Body of pancreas (tissue), 4 donors: ENCODE measurements around the gene LRRC47.

Experiments
- POLR2A ChIP-seq, 3 donors: fragments of 450-650 bp; IDR thresholded peaks; one replicate each; pipeline ENCODE4 v1.6.1; 2016; ENCODE audit warnings: antibody characterized with exemption in 3 of 3, mild to moderate bottlenecking in 2 of 3
- TF ChIP-seq, protein P1 (sequence below), 7 experiments: fragments of 450-650 bp in 4 of 7; fragments of 200-600 bp in 3 of 7; sonication (generic) in 3 of 7; IDR thresholded peaks; one replicate each; pipeline ENCODE4 v1.5.1; 2016 to 2019; ENCODE audit warnings: antibody characterized with exemption in 7 of 7

DNA sequence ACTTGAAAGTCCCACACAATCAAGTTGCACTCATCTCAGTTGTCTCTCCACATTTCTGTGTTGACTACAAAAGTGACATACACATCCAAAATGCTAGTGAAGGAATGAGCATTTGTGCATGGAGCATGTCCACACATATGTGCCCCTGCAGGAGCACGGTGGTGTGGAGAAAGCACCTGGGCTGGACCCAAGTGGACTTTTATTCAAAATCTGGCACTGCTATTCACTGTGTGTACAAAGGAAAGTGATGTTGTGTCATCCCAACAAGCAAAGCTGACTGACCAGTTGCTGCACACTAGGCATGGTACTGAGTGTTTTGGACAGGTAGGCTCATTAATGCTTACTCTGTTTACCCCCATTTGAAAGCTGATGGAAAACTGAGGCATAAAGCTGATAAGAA, 41.4 kb upstream of the LRRC47 start:
- TF ChIP-seq, protein P1, sequence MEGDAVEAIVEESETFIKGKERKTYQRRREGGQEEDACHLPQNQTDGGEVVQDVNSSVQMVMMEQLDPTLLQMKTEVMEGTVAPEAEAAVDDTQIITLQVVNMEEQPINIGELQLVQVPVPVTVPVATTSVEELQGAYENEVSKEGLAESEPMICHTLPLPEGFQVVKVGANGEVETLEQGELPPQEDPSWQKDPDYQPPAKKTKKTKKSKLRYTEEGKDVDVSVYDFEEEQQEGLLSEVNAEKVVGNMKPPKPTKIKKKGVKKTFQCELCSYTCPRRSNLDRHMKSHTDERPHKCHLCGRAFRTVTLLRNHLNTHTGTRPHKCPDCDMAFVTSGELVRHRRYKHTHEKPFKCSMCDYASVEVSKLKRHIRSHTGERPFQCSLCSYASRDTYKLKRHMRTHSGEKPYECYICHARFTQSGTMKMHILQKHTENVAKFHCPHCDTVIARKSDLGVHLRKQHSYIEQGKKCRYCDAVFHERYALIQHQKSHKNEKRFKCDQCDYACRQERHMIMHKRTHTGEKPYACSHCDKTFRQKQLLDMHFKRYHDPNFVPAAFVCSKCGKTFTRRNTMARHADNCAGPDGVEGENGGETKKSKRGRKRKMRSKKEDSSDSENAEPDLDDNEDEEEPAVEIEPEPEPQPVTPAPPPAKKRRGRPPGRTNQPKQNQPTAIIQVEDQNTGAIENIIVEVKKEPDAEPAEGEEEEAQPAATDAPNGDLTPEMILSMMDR (IDR thresholded peaks at IDR 0.05): no peak
- TF ChIP-seq POLR2A (IDR thresholded peaks at IDR 0.05): no peak
